T-helper 1 cell (primary cell): ENCODE measurements around the gene LACTBL1.

Experiments used
- DNase-seq, 5 donors: peaks; one replicate each; pipeline ENCODE4 v3.0.0-alpha.2; 2012 to 2020

Gene LACTBL1

GRCh38 chr1:22908880-22909426 is 63.7 kb downstream of the LACTBL1 start:
- no peak for DNase-seq

- no peak for DNase-seq
Observed at GRCh38 chr1:22907528-22907927, 65.1 kb downstream of the LACTBL1 start.

DNA sequence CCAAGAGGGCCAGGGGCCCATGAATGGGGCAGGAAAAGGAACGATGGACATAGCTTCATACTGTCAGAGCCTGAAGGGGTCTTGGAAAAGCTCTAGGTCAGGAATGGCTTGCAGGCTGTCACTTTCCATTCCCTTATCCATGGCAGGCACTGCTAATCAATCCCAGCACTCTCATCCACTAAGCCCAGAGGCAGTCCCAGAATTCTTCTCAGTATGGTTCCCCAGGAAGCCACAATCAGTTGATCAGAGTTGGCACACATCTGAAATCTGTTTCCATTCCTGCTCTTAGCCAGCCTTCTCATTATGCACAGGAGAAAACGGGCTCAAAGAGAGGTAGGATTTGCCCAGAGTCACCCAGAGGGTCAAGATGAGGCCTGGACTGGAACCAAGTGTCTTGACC is 65.7 kb downstream of the LACTBL1 start:
- DNase-seq: no peak

DNA sequence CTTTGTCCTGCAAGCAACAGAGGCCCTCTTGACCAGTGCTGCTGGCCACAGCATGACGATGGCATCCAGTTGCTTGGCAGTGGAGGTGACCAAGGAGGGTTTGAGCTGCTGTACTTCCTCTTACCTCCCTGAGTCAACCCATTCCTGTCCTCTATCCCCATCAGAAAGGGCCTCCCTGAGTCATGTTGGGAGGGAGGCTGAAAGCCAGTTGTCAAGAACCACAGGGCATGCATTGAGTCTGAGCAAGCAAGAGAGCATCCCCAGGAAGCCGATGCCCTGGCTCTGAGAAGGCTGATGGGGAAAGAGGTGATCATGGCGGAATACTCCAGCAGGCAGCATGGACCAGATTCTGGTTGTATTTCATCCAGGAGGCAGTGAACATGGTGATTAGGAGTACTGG is 69.6 kb downstream of the LACTBL1 start:
- DNase-seq: no peak
